Keratinocyte (primary cell): ENCODE data around the gene MSRB1. TPM values are rescaled to one million over a fixed set of nuclear protein-coding genes. Genes with fewer than 3 reads are reported as not detected.
"Not testable (repeated sequence)": the region's sequence is repeated elsewhere in the genome, so short reads cannot be mapped to it uniquely, and the experiment has no call there.

Experiments used
- DNase-seq: peaks from one replicate; pipeline ENCODE4 v3.0.0-alpha.2; 2011; ENCODE audit warnings: low read depth, missing footprints, low spot score
- FAIRE-seq: peaks from 2 replicates; lab custom pipeline; 2011; peaks lifted over from hg19 to GRCh38; lab: Jason Lieb, UNC
- H2AFZ ChIP-seq: 2 replicates; pipeline ENCODE4 v1.6.0; 2012; ENCODE audit warnings: low read length, control low read depth, inconsistent platforms; ENCODE audit not compliant: control insufficient read depth
- H3K27ac ChIP-seq: 2 replicates; pipeline ENCODE4 v1.5.1; 2011; ENCODE audit warnings: low read length; ENCODE audit not compliant: control insufficient read depth, insufficient read depth
- H3K27me3 ChIP-seq: 3 replicates; pipeline ENCODE4 v1.6.0; 2011; ENCODE audit warnings: low read length; ENCODE audit not compliant: control insufficient read depth, insufficient read depth; ENCODE audit errors: extremely low read depth
- H3K36me3 ChIP-seq, 2 experiments: 2 replicates in 1 of 2; 3 replicates in 1 of 2; pipeline ENCODE4 v1.5.1; 2011; ENCODE audit warnings: low read length in 2 of 2, mild to moderate bottlenecking in 1 of 2; ENCODE audit not compliant: control insufficient read depth in 2 of 2, insufficient read depth in 2 of 2; ENCODE audit errors: extremely low read depth in 1 of 2
- H3K4me1 ChIP-seq: 3 replicates; pipeline ENCODE4 v1.5.1; 2011; ENCODE audit warnings: low read length; ENCODE audit not compliant: control insufficient read depth, insufficient read depth; ENCODE audit errors: extremely low read depth
- H3K4me2 ChIP-seq: 3 replicates; pipeline ENCODE4 v1.6.0; 2011; ENCODE audit warnings: low read depth, low read length; ENCODE audit not compliant: control insufficient read depth, insufficient read depth; ENCODE audit errors: extremely low read depth
- H3K4me3 ChIP-seq, 3 experiments: fragments of 200-600 bp in 1 of 3; sonication (generic) in 1 of 3; 2 replicates in 2 of 3; 3 replicates in 1 of 3; pipeline ENCODE4 v1.5.1; 2011 to 2016; ENCODE audit warnings: low read length in 3 of 3, mild to moderate bottlenecking in 3 of 3, control low read depth in 2 of 3, inconsistent platforms in 1 of 3, low read depth in 1 of 3, mixed read lengths in 1 of 3, mixed run types in 1 of 3, moderate library complexity in 1 of 3; ENCODE audit not compliant: control insufficient read depth in 2 of 3, insufficient read depth in 2 of 3; ENCODE audit errors: extremely low read depth in 1 of 3
- H3K79me2 ChIP-seq: 2 replicates; pipeline ENCODE4 v1.6.0; 2012; ENCODE audit warnings: low read length; ENCODE audit not compliant: control insufficient read depth, insufficient read depth
- H3K9ac ChIP-seq: 3 replicates; pipeline ENCODE4 v1.6.0; 2011; ENCODE audit warnings: low read length; ENCODE audit not compliant: control insufficient read depth, insufficient read depth; ENCODE audit errors: extremely low read depth
- H3K9me1 ChIP-seq: 3 replicates; pipeline ENCODE4 v1.6.0; 2011; ENCODE audit warnings: low read length; ENCODE audit not compliant: control insufficient read depth, insufficient read depth; ENCODE audit errors: extremely low read depth
- H3K9me3 ChIP-seq: 2 replicates; pipeline ENCODE4 v1.5.1; 2012; ENCODE audit warnings: low read depth, low read length; ENCODE audit not compliant: control insufficient read depth
- H4K20me1 ChIP-seq: 3 replicates; pipeline ENCODE4 v1.6.0; 2011; ENCODE audit warnings: low read length; ENCODE audit not compliant: control insufficient read depth, insufficient read depth; ENCODE audit errors: extremely low read depth
- CTCF ChIP-seq, 3 experiments: IDR thresholded peaks in 1 of 3; conservative IDR thresholded peaks in 1 of 3; optimal IDR thresholded peaks in 1 of 3; 2 replicates in 2 of 3; 3 replicates in 1 of 3; pipeline versions ENCODE3 to v1.5.1; 2011; ENCODE audit warnings: low read length in 3 of 3, mild to moderate bottlenecking in 3 of 3, moderate library complexity in 2 of 3, control low read depth in 1 of 3, inconsistent platforms in 1 of 3; ENCODE audit not compliant: insufficient read depth in 2 of 3; ENCODE audit errors: extremely low read depth in 1 of 3
- EZH2 ChIP-seq: IDR thresholded peaks from one replicate; pipeline ENCODE4 v1.6.1; 2012; ENCODE audit warnings: inconsistent platforms, mild to moderate bottlenecking, low read length, moderate library complexity
- dilution Hi-C: fragments of 300-500 bp; cut with MboI; formaldehyde crosslinking; loops from one replicate; pipeline ENCODE4 v1.7.0; 2020; ENCODE audit warnings: low sequenced_read_pairs; ENCODE audit not compliant: extremely low pct_ligation_motif_present
- polyA plus RNA-seq, 5 experiments: library from polyadenylated mRNA; depleted of rRNA in 3 of 5; stranded (reverse) in 3 of 5; stranded (forward) in 1 of 5; unstranded in 1 of 5; fragments of >200 nt; gene quantifications; 1 replicate in 1 of 5; 2 replicates in 3 of 5; 3 replicates in 1 of 5; pipeline versions ENCODE4 v1.2.1 to v1.2.3, GENCODE V29; 2011 to 2012; ENCODE audit warnings: missing spikeins in 2 of 5, low read depth in 1 of 5, low replicate concordance in 1 of 5

MSRB1 gene
- polyA plus RNA-seq, 1 donor (not counting 4 experiments of a cell fraction or from before 2014, with no cell fraction given): 25.2 TPM

- Histone ChIP-seq H3K27ac (peak within 1 kb of the TSS; percentile 70), H3K79me2 (peaks cover 40% of the 10 kb centered on the region), H3K9ac (peak within 1 kb of the TSS; percentile 88), H2AFZ (peak within 1 kb of the TSS; percentile 85), H3K9me3 (no peaks in the 10 kb centered on the region), H3K36me3 (peaks cover 17 to 28% of the 10 kb centered on the region in 2 experiments), H3K4me2 (peak within 1 kb of the TSS; percentile 84), H3K9me1 (peaks cover 3% of the 10 kb centered on the region), H3K4me3 (peak within 1 kb of the TSS; percentile 84 to 91 (median 85)), H4K20me1 (peaks cover 28% of the 10 kb centered on the region), H3K4me1 (peaks cover 33% of the 10 kb centered on the region), H3K27me3 (no peaks in the 10 kb centered on the region)
- dilution Hi-C loops: no loop called here
- TF ChIP-seq EZH2 (no peak), CTCF (optimal IDR thresholded peaks at IDR 0.05 in 1 of 3, IDR thresholded peaks at IDR 0.05 in 1 of 3, conservative IDR thresholded peaks at IDR 0.05 in 1 of 3; ENCODE audit: extremely low read depth in 1 of 3, insufficient read depth in 2 of 3, low read length in 3 of 3) (peak; percentile 35 to 72 (median 54))
- no peak for DNase-seq
- no peak for FAIRE-seq
These were observed 16.5 kb upstream of the MSRB1 start, which contains the start of gene NDUFB10 for GRCh38 chr16:1959269-1960039. TSS of gene NDUFB10 (plus strand) at chr16:1959538. CDS start at chr16:1959625, 87 bp downstream.

- Histone ChIP-seq H3K4me1 (peaks cover 33% of the 10 kb centered on the region), H3K27me3 (no peaks in the 10 kb centered on the region), H2AFZ (peak overlapping the region; percentile 85), H3K27ac (no peak overlapping the region), H3K36me3 (peaks cover 15 to 25% of the 10 kb centered on the region in 2 experiments), H3K4me3 (peak overlapping the region in 1 of 3 experiments; percentile 84), H3K79me2 (peaks cover 34% of the 10 kb centered on the region), H3K4me2 (peak overlapping the region; percentile 84), H3K9me3 (no peaks in the 10 kb centered on the region), H4K20me1 (peaks cover 26% of the 10 kb centered on the region), H3K9me1 (peaks cover 3% of the 10 kb centered on the region), H3K9ac (peak overlapping the region; percentile 88)
- TF ChIP-seq EZH2 (no peak), CTCF (optimal IDR thresholded peaks at IDR 0.05 in 1 of 3, IDR thresholded peaks at IDR 0.05 in 1 of 3, conservative IDR thresholded peaks at IDR 0.05 in 1 of 3; ENCODE audit: extremely low read depth in 1 of 3, insufficient read depth in 2 of 3, low read length in 3 of 3) (no peak)
- dilution Hi-C loops: no loop called here
- no peak for DNase-seq
- no peak for FAIRE-seq
These were observed 15.8 kb upstream of the MSRB1 start for GRCh38 chr16:1958715-1959268.

GRCh38 chr16:1958143-1958491 lies 15.1 kb upstream of the MSRB1 start:
- peaks cover 27% of the 10 kb centered on the region for H3K79me2 ChIP-seq
- DNase-seq, H3K9me1 ChIP-seq, dilution Hi-C loops, H3K9me3 ChIP-seq, H3K27ac ChIP-seq, FAIRE-seq, H2AFZ ChIP-seq, H3K9ac ChIP-seq, H3K27me3 ChIP-seq, H3K4me2 ChIP-seq, H3K4me3 ChIP-seq: not testable (repeated sequence)
- H3K4me1 ChIP-seq: peaks cover 30% of the 10 kb centered on the region
- peaks cover 19% of the 10 kb centered on the region for H4K20me1 ChIP-seq
- H3K36me3 ChIP-seq: peaks cover 10 to 18% of the 10 kb centered on the region in 2 experiments
